Colonic mucosa (tissue), 4 donors: Measurements from ENCODE around the gene ARFGAP1. TPM values are rescaled to one million over a fixed set of nuclear protein-coding genes. Genes with fewer than 3 reads are reported as not detected.

Source experiments
- DNase-seq: peaks from one replicate; pipeline ENCODE4 v3.0.0-alpha.2; 2020
- H3K27ac ChIP-seq: fragments of 200-600 bp; one replicate; pipeline ENCODE4 v1.8.0; 2021
- H3K27me3 ChIP-seq: fragments of 200-600 bp; one replicate; pipeline ENCODE4 v1.8.0; 2021
- H3K36me3 ChIP-seq: fragments of 200-600 bp; one replicate; pipeline ENCODE4 v1.8.0; 2021
- H3K4me1 ChIP-seq: fragments of 200-600 bp; one replicate; pipeline ENCODE4 v1.8.0; 2021; ENCODE audit warnings: mild to moderate bottlenecking
- H3K4me3 ChIP-seq: fragments of 200-600 bp; one replicate; pipeline ENCODE4 v1.8.0; 2021
- H3K9ac ChIP-seq, 2 donors: one replicate each; pipeline ENCODE4 v1.7.0; 2013; ENCODE audit warnings: control low read depth in 2 of 2, low read depth in 2 of 2, low read length in 2 of 2
- H3K9me3 ChIP-seq: fragments of 200-600 bp; one replicate; pipeline ENCODE4 v1.8.0; 2021
- CTCF ChIP-seq: fragments of 200-600 bp; IDR thresholded peaks from one replicate; pipeline ENCODE4 v1.8.0; 2022; ENCODE audit warnings: antibody characterized with exemption, mild to moderate bottlenecking
- intact Hi-C: fragments of 100-400 bp; cut with DNase I; formaldehyde crosslinking; loops from one replicate; pipeline ENCODE4 v1.14.1; 2022
- total RNA-seq, 2 donors: library from RNA; stranded (reverse); fragmentation: NEBNext Ultra II Directional in 1 of 2; extraction: Animal tissue kit (Norgen Biotek cat#: 25700) in 1 of 2; gene quantifications; one replicate each; pipeline ENCODE4 v1.2.1, GENCODE V29; 2021
- donor health status: healthy.
- donor health status: DM: no; HTN: no; CAD: no.
- donor health status: DM: no; HTN: no; CAD: no.

ARFGAP1 gene
- total RNA-seq, 2 donors from 2014 or later: 66.9 to 109 TPM

GRCh38 chr20:63242736-63243135 is 29.9 kb upstream of the ARFGAP1 start:
- Histone ChIP-seq H3K9me3 (no peaks in the 10 kb centered on the region), H3K27me3 (peaks cover 7% of the 10 kb centered on the region), H3K4me1 (no peaks in the 10 kb centered on the region), H3K9ac (no peak overlapping the region), H3K4me3 (no peak overlapping the region), H3K27ac (no peak overlapping the region), H3K36me3 (no peaks in the 10 kb centered on the region)
- intact Hi-C loops: no loop called here
- DNase-seq: no peak
- no peak for TF ChIP-seq CTCF

- Histone ChIP-seq H3K4me1 (no peaks in the 10 kb centered on the region), H3K9ac (no peak overlapping the region), H3K4me3 (no peak overlapping the region), H3K27me3 (peaks cover 7% of the 10 kb centered on the region), H3K27ac (no peak overlapping the region), H3K36me3 (no peaks in the 10 kb centered on the region), H3K9me3 (no peaks in the 10 kb centered on the region)
- intact Hi-C loops: no loop called here
- no peak for DNase-seq
- TF ChIP-seq CTCF: no peak
Observed at GRCh38 chr20:63243604-63244247, 28.9 kb upstream of the ARFGAP1 start.

- no peak overlapping the region for H3K27ac ChIP-seq
- TF ChIP-seq CTCF: no peak
- no peaks in the 10 kb centered on the region for H3K4me1 ChIP-seq
- peaks cover 7% of the 10 kb centered on the region for H3K27me3 ChIP-seq
- H3K9ac ChIP-seq: no peak overlapping the region
- intact Hi-C loops: no loop called here
- H3K36me3 ChIP-seq: no peaks in the 10 kb centered on the region
- no peak overlapping the region for H3K4me3 ChIP-seq
- H3K9me3 ChIP-seq: no peaks in the 10 kb centered on the region
- no peak for DNase-seq
Observed at GRCh38 chr20:63244468-63244867, 28.1 kb upstream of the ARFGAP1 start.

- Histone ChIP-seq H3K27me3 (peaks cover 8% of the 10 kb centered on the region), H3K9me3 (no peaks in the 10 kb centered on the region), H3K4me3 (no peak overlapping the region), H3K27ac (no peak overlapping the region), H3K36me3 (no peaks in the 10 kb centered on the region), H3K9ac (no peak overlapping the region), H3K4me1 (no peaks in the 10 kb centered on the region)
- intact Hi-C loops: no loop called here
- no peak for TF ChIP-seq CTCF
- DNase-seq: no peak
Observed at GRCh38 chr20:63246490-63247288, 25.9 kb upstream of the ARFGAP1 start.

GRCh38 chr20:63247671-63248228 is 24.9 kb upstream of the ARFGAP1 start:
- Histone ChIP-seq H3K4me3 (no peak overlapping the region), H3K27me3 (peaks cover 14% of the 10 kb centered on the region), H3K36me3 (no peaks in the 10 kb centered on the region), H3K27ac (no peak overlapping the region), H3K4me1 (no peaks in the 10 kb centered on the region), H3K9me3 (no peaks in the 10 kb centered on the region), H3K9ac (no peak overlapping the region)
- no peak for TF ChIP-seq CTCF
- intact Hi-C loops: no loop called here
- no peak for DNase-seq
